ENCODE measurements around the gene RFWD3. TPM values are rescaled to one million over a fixed set of nuclear protein-coding genes. Genes with fewer than 3 reads are reported as not detected.

Gene RFWD3
- total and polyA plus RNA-seq, 3 donors from 2014 or later = 57.2 to 100 (median 66.8) TPM

DNA sequence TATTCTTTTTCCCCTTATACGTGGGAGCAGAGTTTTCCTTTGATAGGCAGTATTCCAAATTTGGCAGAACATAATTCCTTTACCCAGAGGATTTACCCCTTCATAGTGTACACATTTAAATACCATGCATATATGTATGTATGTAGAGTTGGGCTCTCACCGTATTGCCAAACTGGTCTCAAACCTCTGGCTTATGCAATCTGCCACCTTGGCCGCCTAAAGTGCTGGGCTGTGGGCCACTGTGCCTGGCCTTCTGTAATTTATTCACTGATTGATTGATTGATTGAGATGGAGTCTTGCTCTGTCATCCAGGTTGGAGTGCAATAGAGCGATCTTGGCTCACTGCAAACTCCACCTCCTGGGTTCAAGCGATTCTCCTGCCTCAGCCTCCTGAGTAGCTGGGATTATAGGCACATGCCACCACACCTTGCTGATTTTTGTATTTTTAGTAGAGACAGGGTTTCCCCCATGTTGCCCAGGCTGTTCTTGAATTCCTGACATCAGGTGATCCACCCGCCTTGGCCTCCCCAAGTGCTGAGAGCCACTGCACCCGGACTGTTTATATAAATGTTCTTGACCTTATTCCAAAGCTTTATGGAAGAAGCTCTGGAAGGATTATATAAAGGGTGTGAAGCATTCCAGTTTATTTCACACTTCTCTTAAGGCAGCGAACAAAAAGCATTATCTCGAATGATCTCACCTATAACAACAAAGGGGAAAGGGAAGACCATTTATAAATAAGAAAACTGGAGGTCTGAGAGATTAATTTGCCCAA, 74.6 kb downstream of the RFWD3 start:
- Histone ChIP-seq H3K4me3 (no peak overlapping the region), H3K9me3 (no peaks in the 10 kb centered on the region), H3K27me3 (no peaks in the 10 kb centered on the region), H3K4me1 (no peaks in the 10 kb centered on the region), H3K36me3 (ENCODE audit: low read depth, missing control alignments) (no peaks in the 10 kb centered on the region), H3K27ac (no peak overlapping the region)
- DNase-seq = no peak
- no peak for TF ChIP-seq POLR2A (IDR thresholded peaks at IDR 0.05)
- TF ChIP-seq, protein P1, sequence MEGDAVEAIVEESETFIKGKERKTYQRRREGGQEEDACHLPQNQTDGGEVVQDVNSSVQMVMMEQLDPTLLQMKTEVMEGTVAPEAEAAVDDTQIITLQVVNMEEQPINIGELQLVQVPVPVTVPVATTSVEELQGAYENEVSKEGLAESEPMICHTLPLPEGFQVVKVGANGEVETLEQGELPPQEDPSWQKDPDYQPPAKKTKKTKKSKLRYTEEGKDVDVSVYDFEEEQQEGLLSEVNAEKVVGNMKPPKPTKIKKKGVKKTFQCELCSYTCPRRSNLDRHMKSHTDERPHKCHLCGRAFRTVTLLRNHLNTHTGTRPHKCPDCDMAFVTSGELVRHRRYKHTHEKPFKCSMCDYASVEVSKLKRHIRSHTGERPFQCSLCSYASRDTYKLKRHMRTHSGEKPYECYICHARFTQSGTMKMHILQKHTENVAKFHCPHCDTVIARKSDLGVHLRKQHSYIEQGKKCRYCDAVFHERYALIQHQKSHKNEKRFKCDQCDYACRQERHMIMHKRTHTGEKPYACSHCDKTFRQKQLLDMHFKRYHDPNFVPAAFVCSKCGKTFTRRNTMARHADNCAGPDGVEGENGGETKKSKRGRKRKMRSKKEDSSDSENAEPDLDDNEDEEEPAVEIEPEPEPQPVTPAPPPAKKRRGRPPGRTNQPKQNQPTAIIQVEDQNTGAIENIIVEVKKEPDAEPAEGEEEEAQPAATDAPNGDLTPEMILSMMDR (IDR thresholded peaks at IDR 0.05) = no peak
- 85 to 87% methylated on average over 8 to 9 of the region's 9 CpGs for WGBS, 2 donors
- intact Hi-C loops (cut with DNase I; ENCODE audit: low total_unique reads) = no loop called here

- Histone ChIP-seq H3K27me3 (no peaks in the 10 kb centered on the region), H3K4me3 (no peak overlapping the region), H3K9me3 (no peaks in the 10 kb centered on the region), H3K36me3 (ENCODE audit: low read depth, missing control alignments) (no peaks in the 10 kb centered on the region), H3K27ac (no peak overlapping the region), H3K4me1 (no peaks in the 10 kb centered on the region)
- intact Hi-C loops (cut with DNase I; ENCODE audit: low total_unique reads) = no loop called here
- 80 to 88% methylated on average over 6 of the region's 6 CpGs for WGBS, 2 donors
- DNase-seq = no peak
- no peak for TF ChIP-seq POLR2A (IDR thresholded peaks at IDR 0.05)
- TF ChIP-seq, protein P1 (IDR thresholded peaks at IDR 0.05) = no peak
Observed at GRCh38 chr16:74586948-74587347, 79.7 kb downstream of the RFWD3 start.

DNA sequence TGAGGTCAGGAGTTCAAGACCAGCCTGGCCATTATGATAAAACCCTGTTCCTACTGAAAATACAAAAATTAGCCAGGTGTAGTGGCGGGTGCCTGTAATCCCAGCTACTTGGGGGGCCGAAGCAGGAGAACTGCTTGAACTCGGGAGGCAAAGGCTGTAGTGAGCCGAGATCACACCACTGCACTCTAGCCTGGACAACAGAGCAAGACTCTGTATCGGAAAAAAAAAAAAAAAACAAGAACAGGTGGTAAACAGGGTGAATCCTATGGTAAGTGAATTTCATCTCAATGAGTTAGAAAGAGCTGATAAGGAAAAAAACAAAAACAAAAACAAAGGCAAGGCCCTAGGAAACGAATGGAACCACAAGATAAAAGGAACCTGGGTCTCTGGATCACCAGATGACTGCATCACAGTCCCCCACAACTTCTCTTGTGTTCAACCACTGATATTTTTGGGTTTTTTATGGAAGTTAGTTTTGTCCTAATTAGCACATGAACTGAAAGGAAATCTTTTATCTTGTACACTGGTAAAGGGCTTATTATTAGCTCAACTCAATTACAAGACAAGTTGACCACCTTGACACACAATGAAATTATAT, 80.7 kb downstream of the RFWD3 start:
- DNase-seq = no peak
- intact Hi-C loops (cut with DNase I; ENCODE audit: low total_unique reads) = no loop called here
- no peak overlapping the region for H3K27ac ChIP-seq
- no peaks in the 10 kb centered on the region for H3K36me3 ChIP-seq (ENCODE audit: low read depth, missing control alignments)
- no peaks in the 10 kb centered on the region for H3K9me3 ChIP-seq
- H3K4me3 ChIP-seq = no peak overlapping the region
- H3K27me3 ChIP-seq = no peaks in the 10 kb centered on the region
- no peaks in the 10 kb centered on the region for H3K4me1 ChIP-seq
- WGBS, 2 donors = 87 to 88% methylated on average over 6 of the region's 6 CpGs
- no peak for TF ChIP-seq POLR2A (IDR thresholded peaks at IDR 0.05)
- TF ChIP-seq, protein P1 (IDR thresholded peaks at IDR 0.05) = no peak

DNA sequence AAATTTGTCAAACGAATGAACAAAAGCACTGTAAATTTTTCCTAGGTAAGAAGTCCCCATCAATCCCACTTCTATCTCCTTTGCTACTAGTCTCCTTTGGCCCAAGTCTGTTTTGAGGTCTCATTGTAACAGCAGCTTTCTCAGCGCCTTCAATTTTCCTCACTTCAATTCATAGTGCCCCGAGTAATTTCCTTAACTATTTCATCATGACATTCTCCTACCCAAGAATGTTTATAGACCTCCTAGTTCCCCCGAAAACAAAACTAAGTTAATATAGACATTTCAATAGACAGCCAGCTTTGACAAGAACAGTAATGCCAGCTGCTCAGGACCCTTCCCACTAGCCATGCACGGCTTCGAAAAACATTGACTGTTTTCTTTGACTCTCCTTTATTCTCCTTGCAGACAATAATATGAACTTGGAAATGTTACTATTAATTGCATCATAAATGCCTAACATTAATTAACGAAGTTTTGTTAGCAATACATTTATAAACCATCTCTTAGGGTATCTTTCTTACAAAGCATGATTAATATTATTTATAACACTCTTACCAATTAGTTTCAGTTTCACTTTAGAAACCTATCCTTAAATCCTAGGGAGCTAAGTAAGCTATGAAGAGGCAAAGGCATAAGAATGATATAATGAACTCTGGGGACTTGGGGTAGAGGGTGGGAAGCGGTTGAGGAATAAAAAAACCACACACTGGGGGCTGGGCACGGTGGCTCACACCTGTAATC, 82.6 kb downstream of the RFWD3 start:
- Histone ChIP-seq H3K27me3 (no peaks in the 10 kb centered on the region), H3K27ac (no peak overlapping the region), H3K4me1 (no peaks in the 10 kb centered on the region), H3K36me3 (ENCODE audit: low read depth, missing control alignments) (no peaks in the 10 kb centered on the region), H3K4me3 (no peak overlapping the region), H3K9me3 (no peaks in the 10 kb centered on the region)
- no peak for TF ChIP-seq POLR2A (IDR thresholded peaks at IDR 0.05)
- TF ChIP-seq, protein P1 (IDR thresholded peaks at IDR 0.05) = no peak
- no peak for DNase-seq
- WGBS, 2 donors = 91% methylated on average over 9 of the region's 9 CpGs
- intact Hi-C loops (cut with DNase I; ENCODE audit: low total_unique reads) = no loop called here

All from testis (tissue), 3 donors.